GM21825 (cell line): ENCODE measurements around the gene OTOP1.
"Not testable (repeated sequence)": the region's sequence is repeated elsewhere in the genome, so short reads cannot be mapped to it uniquely, and the experiment has no call there.

ENCODE experiments used
- ATAC-seq: cut with Tn5 transposase; IDR thresholded peaks from one replicate; pipeline ENCODE4 v1.9.1; 2021; ENCODE audit warnings: mild to moderate bottlenecking, moderate library complexity; ENCODE audit not compliant: unreplicated experiment

OTOP1 gene

DNA sequence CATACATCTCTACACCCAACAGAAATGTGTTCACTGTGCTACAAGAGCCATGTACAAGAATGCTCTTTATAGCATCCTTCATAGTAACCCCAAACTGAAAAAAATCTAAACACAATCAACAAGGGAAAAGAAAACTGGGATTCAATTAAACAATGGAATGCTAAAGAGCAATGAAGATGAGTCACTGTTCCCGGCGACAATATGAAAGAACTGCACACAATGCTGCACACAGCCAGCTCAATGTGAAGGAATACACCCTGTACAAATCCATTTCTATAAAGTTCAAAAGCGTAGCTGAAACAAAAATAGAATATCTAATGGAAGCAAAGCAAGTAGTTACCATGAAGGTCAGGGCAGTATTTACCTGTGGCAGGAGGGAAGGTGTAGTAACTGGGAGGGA is 12.8 kb upstream of the OTOP1 start:
- not testable (repeated sequence) for ATAC-seq

DNA sequence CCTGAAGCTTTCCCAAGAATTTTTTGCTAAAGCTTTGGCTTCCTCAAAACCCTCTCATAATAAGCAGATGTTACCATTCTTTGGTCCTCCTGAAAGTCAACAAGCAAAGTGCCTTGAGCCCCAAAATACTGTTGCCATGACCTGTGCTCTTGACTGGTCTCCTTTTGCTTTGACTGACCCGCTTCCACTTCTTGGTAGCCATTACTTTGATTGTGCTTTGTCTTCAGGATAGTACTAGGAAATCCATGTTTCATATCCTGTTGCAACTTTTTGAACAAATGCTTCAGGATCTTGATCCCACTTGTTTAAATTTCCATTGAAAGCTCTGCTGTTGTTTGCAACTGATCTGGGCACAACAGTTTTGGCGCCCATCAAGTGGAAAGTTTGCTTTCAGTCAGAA is 6.9 kb upstream of the OTOP1 start:
- ATAC-seq: no peak

DNA sequence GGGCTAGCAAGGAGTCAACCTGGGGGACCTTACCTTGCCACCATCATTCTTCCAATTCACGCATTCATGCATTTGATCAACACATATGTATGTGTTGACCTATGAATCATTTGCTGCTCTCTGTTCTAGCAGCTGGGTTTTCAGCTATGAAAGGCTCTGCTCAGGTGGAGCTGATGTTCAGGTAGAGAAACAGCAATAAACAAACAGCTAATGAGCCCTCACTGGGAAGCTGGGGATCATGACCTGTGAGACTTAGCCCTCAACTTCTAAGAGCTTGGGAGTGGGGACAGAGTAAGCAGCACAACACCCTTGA is 1.6 kb upstream of the OTOP1 start:
- no peak for ATAC-seq

DNA sequence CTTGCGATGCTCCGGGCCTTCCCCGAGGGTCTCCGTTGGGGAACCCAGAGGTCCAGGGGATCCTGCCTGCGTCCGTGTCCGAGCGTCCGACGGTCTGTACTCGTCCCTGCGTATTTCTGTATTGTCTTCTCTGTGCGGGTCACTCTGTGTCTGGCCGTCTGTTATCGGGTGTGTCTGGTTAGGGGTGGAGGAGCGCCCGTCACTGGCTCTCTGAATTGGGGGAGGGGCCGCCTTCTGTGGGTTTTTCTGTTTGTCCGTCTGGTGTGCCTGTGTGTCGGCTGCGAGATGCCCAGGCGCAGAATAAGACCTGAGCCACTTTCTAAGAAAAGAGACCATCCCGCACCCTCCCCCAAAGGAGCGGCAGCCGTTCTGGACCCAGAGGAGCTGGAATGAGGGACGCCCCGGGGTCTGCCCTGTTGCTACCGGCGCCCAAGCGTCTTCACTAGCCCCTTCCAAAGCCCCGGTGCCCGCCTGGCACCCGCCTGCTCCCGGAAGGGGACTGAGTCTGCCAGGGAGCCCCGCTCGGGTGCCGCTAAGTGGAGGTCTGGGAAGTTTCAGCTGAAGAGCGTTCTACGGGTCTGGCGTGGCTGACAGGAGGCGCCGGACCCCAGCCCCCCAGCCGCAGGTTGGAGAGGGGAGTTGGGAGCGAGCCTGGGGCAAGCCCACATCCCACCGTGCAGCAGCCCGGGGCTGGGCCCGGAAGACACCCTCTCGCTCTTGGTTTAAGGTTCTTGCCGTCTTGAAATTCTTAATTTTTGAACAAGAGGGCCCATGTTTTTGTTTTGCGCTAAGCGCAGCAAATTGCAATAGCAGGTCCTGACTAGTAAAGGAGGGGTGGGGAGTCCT is 1.0 kb upstream of the OTOP1 start:
- no peak for ATAC-seq

DNA sequence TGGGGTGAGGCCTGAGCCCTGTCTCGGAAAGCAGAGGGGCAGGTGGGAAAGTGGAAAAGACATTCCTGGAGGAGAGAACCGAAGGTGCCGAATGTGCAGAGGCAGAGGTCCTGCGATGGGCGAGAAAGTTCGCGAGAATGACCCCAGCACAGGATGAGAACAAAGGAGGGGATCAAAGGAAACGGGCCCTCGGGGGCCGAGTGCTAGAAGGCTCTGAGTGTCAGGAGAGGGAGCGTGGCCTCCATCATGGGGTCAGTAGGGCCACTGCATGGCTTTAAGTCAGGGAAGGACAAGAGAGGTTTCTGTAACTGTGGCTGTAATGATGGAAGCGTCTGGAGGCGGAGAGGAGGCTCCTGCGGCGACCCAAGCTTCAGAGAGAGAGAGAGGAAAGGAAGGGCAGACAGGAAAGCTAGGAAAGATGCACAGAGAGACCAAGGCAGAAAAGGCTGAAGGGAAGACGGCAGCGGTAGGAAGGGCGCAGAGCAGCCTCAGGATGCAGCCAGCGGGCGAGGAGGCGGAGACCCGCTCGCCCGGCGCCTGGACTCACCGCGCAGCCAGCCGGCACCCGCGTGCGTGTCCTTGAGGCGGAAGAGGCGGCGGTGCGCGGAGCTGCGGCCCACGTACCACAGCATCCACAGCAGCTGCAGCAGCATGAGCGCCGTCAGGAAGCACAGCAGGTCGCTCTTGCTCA is 669 bp downstream of the OTOP1 start:
- ATAC-seq: no peak

DNA sequence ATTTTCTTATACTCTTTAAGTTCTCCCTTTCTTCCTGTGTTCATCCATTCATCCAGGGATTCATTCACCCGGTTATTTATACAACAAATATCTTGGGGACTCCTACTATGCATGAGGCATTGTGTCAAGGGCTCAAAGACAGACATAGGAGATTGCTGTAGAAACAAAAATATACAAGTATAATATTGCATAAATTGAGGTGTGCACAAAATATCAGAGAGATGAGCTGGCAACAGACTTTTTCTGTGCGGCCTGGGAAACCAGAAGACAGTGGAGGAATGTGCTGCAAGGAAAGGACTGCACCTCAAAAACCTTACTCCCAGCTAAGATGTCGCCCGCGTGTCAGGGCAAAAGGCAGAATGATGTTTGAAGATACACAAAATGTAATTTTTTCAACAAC is 9.6 kb downstream of the OTOP1 start:
- ATAC-seq: no peak

DNA sequence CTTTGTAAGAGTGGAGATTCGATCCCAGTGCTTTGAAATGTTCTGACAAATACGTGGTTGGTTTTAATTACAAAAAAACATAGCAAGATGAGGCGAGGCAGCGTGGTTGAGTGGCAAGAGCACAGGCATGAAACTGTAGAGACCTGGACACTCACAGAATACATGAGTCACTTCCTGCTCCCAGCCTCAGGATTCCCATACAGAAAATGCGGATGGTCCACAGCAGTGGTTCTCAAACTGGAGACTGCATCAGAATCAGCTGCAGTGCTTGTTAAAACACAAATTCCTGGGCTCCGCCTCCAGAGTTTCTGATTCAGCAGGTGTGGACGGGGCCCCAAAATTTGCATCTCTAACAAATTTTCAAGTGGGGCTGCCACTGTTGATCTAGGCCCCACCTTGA is 10.1 kb downstream of the OTOP1 start:
- ATAC-seq: no peak

DNA sequence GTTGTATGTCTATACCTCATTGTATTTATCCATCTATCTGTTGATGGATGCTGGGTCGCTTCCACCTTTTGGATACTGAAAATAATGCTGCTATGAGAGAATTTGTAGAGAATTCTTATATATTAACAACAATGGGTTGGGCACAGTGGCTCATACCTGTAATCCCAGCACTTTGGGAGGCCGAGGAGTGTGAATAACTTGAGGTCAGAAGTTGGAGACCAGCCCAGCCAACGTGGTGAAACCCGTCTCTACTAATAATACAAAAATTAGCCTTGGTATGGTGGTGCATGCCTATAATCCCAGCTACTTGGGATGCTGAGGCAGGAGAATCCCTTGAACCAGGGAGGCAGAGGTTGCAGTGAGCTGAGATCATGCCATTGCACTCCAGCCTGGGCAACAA is 13.1 kb downstream of the OTOP1 start:
- ATAC-seq: not testable (repeated sequence)

DNA sequence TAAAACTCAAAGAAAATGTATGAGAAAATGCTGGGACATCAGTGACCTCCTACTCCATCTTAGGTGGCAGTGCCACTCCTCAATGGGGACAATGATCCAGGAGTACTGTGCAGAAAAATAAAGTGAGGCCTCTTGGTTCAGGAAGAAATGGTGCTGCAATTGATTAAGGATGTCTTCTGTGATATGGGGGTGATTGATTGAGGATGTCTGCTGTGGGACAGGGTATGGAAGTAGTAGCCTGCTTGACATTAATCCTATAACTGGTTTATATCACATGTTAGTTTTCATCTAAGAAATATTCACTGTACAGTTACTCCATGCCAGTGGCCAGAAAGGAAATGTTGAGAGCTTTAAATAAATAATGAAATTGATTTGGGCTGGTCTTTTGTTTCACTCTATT is 20.5 kb downstream of the OTOP1 start:
- ATAC-seq: no peak

DNA sequence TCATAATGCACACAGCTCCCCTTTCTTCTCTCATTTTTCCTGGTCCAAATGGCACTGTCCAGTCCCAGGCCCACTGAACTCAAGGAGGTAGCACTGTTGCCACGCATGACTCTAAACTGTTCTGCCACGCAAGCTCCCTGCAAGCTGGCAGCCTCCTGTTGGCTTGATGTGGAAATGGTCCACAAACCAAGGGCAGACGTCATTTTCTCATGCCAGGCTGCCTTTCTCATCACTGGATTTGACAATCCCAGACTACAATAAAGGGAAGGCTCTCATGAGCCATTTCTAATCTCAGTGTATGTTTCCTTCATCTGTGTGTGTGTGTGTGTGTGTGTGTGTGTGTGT is 22.4 kb downstream of the OTOP1 start:
- ATAC-seq: no peak

DNA sequence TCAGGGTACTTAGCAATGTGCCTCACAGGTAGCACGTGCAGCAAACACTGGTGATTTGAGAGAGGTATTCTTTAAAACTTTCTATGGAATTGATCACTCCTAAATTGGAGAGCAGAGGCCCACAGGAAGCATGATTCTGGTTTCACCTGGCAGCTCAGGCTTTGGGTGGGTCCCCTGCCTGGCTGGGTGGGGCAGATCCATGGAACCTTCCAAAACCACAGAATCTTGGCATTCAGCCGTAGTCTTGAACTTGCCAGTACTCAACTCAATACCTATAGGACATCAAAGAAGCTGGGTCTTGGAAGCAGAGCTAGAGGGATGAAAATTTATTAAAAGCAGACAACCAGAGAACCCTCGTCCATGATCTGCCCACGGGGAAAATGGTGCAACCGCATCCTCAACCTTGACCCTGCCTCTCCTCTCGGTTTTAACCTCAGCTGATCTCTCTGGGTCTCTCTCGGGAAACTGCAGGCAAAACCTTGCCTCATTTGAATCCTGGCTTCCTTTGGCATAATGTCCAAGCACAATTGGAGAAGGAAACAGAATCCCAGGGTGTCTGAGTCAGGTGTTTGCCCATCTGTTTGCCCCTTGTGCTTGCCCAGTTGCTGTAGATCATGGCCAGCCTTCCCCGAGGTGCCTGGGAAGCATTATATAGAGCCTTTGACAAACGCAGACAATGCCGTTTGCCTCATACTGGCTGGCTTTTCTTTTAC is 22.9 kb downstream of the OTOP1 start:
- ATAC-seq: no peak

DNA sequence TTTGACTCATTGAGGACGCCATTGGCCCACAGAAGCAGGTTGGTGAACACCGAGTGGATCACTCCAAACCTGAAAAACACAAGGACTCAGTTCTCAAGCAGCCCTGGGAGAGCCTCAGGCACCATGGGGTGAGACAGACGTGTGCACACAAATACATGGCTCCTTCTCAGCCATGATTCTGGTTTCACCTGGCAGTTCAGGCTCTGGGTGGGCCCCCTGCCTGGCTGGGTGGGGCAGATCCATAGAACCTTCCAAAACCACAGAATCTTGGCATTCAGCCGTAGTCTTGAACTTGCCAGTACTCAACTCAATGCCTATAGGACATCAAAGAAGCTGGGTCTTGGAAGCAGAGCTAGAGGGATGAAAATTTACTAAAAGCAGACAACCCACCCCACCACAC is 24.2 kb downstream of the OTOP1 start:
- ATAC-seq: no peak

DNA sequence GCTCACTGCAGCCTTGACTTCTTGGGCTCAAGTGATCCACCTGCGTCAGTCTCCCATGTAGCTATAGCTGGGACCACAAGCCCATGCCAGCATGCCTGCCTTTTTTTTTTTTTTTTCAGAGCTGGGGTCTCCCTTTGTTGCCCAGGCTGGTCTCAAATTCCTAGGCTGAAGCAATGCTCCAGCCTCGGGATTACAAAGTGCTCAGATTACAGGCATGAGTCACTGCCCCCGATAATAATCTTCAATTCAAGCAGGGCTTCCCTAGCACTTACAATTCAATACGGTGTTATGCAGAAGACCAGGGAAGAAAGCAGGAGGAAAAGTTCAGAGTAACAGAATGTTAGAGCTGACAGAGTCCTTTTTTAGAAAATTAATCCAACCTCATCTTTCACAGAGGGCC is 26.1 kb downstream of the OTOP1 start:
- ATAC-seq: no peak

DNA sequence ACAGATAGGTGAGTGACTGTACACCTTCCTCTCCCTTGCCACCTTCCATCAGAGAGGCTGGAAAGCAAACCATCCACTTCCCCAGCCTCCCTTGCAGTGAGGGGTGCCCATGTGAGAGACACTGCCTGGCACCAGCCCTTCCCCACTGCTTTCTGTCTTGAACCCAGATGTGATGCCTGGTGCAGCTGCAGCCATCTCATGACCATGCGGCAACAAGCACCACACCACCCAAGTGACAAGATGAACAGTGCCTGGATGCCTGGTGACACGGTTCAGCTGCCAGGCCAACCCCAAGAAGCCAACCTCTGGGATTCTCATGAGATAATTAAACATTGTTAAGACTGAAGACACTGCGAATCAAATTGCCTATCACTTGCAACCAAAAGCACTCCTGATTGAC is 31.4 kb downstream of the OTOP1 start:
- ATAC-seq: no peak

DNA sequence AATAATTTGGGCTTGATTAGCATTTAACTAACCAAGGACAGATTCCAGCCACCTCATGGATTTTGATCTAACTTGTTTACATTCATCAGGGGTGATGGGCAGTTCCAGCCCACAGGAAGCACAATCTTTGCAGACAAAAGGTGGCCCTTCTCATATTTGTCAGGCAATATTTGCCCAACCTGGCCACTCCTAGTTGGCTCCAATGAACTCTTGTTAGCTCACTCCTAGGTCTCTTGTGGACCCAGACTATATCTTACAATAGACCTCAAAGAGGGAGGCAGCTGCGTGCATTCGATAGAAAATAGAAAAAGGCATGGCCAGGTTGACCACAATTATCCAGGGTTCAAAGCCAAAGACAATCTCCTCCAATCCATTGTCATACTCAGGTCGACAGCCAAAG is 38.2 kb downstream of the OTOP1 start:
- not testable (repeated sequence) for ATAC-seq

DNA sequence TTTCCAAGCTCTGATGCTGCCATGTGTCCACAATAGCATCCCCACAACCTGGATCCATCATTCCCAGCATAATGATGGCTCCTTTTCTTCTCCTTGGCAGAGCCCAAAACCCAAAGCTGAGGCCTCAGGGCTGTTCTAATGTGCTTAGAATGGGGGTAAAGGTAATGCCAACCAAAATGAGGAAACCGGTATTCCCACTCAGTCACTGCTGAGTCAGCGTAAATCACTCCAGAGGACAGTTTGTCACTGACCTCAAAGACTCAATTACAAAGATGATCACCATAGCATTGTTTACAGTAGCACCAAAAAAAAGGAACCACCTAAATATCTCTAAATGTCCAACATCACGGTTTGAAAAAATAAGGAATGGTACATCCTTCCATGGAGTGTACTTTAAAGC is 41.2 kb downstream of the OTOP1 start:
- ATAC-seq: no peak

DNA sequence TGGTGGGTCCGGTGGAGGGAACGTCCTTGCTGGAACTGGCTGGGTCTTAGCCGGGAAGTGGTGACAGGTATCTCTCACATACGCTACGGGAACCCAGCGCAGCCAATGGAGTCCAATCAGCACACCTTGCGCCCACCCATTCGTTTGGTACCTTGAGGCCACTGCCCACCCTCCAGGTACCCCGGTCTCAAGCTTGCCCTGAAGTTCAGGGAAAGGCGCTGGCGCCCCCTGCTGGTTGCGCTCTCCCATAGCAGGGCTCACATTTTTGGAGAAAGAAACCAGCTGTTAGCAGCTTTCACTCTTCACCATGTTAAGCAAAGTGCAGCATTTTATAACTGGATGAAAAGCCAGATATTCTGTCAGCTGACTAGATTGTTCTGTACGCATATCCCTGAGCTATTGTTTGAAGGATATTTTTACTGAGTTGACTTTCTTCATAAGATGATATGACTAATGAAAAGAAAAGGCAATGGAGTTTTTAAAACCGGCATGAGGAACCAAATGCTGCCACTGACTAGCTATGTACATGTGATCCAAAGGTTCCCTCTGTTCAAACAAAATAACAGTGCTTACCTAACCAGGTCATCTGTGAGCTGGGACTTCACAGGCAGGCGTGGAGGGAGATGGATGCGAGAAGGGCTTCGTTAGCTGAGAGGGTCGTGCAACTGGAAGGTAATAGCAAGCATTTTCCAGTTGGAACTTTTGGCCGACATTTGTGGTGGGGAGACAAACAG is 43.7 kb downstream of the OTOP1 start:
- ATAC-seq: no peak

DNA sequence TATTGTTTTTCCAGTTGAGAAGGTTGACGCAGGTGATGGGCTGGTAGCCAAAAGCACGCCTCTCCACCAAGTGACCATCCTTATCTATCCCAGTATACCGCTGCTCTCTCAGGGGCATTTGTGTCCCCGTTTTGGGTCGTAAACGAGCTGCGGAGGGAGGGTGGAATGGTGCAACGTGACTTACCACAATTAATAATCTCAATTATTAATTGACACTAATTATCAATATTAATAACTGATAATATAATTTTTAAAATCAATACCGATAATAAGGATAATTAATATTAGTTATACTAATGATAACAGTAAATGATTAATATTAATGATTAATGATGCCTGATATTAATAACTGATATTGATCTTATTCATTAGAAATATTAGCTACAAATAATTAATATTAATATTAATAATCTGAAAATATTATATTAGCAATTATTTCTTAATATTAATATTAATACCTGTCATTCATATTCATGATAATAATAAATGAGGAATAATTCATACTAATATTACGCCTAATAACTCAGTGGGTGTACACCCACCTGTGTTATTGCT is 56.1 kb downstream of the OTOP1 start:
- ATAC-seq: no peak

DNA sequence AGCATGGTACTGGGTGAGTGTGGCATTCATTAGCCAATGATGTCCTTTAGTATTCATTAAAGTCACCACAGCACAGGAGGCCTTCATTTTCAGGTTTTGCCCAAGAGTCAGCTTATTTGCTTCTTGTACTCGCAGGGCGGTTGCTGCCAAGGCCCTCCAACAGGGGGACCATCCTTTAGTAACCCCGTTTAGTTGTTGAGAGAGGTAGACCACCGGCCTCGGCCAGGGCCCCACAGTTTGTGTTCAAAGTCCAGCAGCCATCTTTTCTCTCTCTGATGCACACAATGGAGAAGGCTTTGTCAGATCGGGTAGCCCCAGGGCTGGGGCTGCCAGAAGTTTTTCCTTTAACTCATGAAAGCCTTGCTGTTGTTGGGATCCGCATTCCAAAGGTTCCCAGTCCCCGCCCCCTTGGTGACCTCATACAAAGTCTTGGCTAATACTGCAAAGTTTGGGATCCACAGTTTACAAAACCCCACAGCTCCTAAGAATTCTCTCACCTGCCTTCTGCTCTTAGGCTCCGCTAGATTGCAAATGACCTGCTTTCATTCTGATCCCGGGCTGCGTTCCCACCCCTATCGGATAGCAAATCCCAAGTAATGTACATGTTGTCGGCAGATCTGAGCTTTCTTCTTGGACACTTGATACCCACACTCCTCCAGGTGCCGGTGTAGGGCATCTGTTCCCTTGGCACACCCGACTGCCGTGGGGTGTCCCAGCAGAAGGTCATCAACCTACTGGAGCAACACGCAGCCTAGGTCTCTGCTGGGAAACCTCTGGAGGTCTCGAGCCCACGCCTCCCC is 58.5 kb downstream of the OTOP1 start:
- ATAC-seq: not testable (repeated sequence)

DNA sequence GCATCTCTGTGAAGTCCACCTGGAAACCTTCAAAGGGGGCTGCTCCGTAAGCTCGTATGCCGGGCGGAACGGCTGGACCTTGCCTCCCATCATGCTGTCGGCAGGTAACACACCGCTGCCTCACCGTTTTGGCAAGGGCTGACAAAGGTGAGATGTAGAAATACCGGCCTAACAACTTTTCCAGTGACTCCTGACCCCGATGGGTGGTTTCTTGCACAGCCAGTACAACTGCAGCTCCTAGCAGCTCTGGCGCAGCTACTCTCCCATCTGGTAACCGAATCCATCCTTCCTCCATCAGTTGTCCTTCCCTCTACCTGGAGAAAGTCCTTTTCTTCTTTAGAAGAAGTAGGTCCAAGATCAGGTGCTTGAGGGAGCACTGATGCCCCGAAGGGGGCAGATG is 59.7 kb downstream of the OTOP1 start:
- ATAC-seq: not testable (repeated sequence)
